ENCODE results near the gene TBRG4.

The TBRG4 gene

GRCh38 chr7:45050198-45050597, 61.3 kb downstream of the TBRG4 start:
- DNase-seq = no peak

Data from NCI-H774 (cell line).